ENCODE data around the gene PTPRB.
A peak's percentile ranks its signal among the peaks of the same experiment; 100 is the strongest.

The PTPRB gene

GRCh38 chr12:70637303-70638085 lies at the start of gene PTPRB:
Gene PTPRB, minus strand, starts transcription at chr12:70637429. Its CDS starts 34 bp downstream, at chr12:70637395.
- DNase-seq: no peak

GRCh38 chr12:70686907-70687306 lies 49.7 kb upstream of the PTPRB start:
- no peak for DNase-seq

DNA sequence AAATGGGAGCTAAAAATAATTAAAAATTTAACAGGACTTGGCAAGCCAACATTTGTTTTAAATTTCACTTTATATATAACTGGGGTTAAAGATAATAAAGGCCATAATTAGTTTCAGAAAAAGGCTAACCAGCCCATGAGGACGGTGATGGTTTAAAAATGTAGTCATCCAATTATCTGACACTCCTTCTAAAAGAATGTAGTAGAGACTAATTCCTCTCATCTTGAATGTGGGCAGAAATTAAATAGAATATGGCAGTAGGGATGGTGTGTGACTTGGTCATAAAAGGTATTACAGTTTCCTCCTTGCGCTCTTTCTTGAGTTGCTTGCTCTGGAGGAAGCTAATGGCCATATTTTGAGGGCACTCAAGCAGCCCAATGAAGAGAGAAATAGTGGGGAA lies 49.1 kb upstream of the PTPRB start:
- DNase-seq: no peak

DNA sequence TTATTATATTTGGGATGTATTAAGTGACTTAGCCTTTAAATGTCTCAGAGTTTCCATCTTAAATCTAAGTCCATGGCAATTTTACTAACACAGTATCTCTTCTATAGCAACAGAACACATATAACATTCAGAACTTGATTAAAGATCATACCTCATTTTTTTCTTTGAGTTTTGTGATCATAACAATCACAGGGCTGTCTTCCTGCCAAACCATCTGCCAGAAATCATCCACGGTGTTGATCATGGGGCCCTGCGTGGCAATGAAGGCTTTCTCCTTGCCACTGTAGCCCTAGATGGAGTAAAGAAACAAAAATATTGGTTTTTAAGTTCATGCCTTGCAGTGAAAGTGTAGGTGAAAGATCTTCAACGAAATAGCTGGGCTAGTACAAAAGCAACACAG lies 46.7 kb upstream of the PTPRB start:
- DNase-seq: no peak

GRCh38 chr12:70671698-70672097 lies 34.5 kb upstream of the PTPRB start:
- DNase-seq: no peak

DNA sequence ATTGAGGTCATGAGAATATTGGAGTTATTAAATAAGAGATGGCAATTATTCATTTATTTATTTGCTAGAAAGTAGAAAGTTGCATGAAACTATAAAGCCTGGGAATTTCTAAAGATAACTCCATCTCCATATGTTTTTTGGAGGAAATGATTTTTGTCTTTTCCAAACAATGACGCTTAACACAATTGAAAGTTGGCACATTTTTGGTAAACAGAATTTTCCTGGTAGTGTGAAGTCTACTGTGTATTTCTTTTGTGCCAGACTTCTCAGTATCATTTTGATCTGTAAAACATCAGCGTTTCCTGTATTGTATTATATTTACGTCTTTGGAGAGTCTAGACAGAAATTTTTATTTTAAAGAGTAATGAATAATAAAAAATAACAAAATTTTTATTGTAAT lies 33.7 kb upstream of the PTPRB start:
- no peak for DNase-seq

GRCh38 chr12:70667253-70667652 lies 30.0 kb upstream of the PTPRB start:
- DNase-seq: no peak

GRCh38 chr12:70666364-70666763 lies 29.1 kb upstream of the PTPRB start:
- no peak for DNase-seq

GRCh38 chr12:70664465-70664881 lies 27.2 kb upstream of the PTPRB start:
- no peak for DNase-seq

- DNase-seq: no peak
Observed at GRCh38 chr12:70663838-70664237, 26.6 kb upstream of the PTPRB start.

GRCh38 chr12:70661466-70662161 lies 24.4 kb upstream of the PTPRB start:
- DNase-seq: no peak

- DNase-seq: peak; percentile 20
Observed at GRCh38 chr12:70660620-70661219, 23.5 kb upstream of the PTPRB start.

- DNase-seq: no peak
Observed at GRCh38 chr12:70660002-70660604, 22.9 kb upstream of the PTPRB start.

GRCh38 chr12:70659077-70659606 lies 21.9 kb upstream of the PTPRB start:
- DNase-seq: no peak

DNA sequence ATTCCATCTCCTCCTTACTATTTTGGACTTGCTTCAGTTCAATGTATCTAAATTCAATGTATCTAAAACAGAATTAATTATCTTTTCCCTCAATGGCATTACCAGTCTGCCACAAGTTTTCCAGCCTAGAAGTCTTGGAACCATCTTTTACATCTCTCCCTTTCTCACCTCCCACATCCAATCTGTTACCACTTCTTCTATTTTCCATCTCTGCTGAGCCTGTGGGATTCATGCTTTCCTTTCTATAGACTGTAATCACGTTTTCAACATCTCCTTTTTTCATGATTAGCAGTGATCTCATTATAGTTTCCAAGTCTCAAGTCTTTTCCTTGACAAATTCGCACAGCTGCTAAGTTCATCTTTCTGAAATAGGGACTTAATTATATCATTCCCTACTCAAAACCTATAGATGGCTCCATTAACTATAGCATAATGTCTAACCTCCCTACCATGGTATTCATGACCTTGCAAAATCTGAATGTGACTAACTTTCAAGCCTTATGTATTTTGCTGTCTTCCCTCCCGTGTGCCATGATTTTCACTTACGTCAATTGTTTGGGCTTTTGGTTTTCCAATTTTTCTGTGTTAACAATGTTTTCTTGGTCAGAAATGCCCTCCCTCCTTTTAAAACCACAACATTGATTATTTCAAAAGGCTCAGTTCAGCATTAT lies 20.5 kb upstream of the PTPRB start:
- DNase-seq: no peak

- DNase-seq: no peak
Observed at GRCh38 chr12:70652451-70652850, 15.2 kb upstream of the PTPRB start.

GRCh38 chr12:70648831-70649230 lies 11.6 kb upstream of the PTPRB start:
- DNase-seq: no peak

GRCh38 chr12:70648191-70648590 lies 11.0 kb upstream of the PTPRB start:
- DNase-seq: no peak

GRCh38 chr12:70646850-70647249 lies 9.6 kb upstream of the PTPRB start:
- no peak for DNase-seq

- DNase-seq: no peak
Observed at GRCh38 chr12:70645494-70646317, 8.5 kb upstream of the PTPRB start.

DNA sequence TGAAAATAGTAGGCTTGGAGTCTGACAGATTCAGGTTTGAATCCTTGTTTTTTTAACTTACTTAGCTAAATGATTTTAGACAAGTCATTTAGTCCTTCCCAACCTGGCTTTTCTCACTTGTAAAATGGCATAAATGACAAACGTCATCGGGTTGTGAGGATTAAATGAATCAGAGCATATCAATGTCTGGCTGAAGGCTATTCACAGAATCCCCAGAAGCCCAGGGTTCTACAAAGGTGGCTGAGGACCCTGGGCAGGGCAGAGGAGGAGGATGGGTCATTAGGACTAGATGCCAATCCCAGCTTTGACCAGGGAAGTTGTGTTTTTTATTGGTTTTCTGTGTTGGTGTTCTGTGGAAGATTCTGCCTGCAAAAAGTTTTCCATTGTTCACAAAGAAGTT lies 7.6 kb upstream of the PTPRB start:
- no peak for DNase-seq

DNA sequence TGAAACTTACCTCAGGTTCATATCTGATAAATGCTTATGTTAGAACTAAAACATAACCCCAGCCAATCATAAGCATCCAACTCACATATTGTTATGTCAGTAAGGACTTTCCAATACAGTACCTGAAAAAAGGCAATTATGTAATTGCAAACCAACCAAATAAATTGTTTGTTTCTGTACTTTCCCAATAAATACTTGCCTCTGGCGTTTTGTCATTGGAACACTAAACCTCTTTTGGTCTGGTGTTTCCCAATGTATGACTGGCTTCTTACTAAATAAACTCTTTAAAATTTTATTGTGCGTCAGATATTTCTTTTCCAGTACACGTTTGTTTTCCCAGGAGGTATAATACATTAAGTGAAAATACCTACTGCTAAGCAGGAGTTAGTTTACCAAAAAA lies 6.7 kb upstream of the PTPRB start:
- DNase-seq: no peak

Measured in CD4-positive, alpha-beta T cell treated with Interleukin-15 for 1 hour (primary cell).